ENCODE results near the gene ATAD3B.
"Not testable (repeated sequence)": the region's sequence is repeated elsewhere in the genome, so short reads cannot be mapped to it uniquely, and the experiment has no call there.

Gene ATAD3B

GRCh38 chr1:1434131-1434823, 37.3 kb upstream of the ATAD3B start:
- DNase-seq: no peak

GRCh38 chr1:1434824-1435105, 36.8 kb upstream of the ATAD3B start:
- no peak for DNase-seq

- peak; percentile 73 for DNase-seq
These were observed 36.3 kb upstream of the ATAD3B start, which contains the start of gene VWA1 for GRCh38 chr1:1435106-1435903. Gene VWA1 (plus strand): TSS chr1:1435690. CDS start chr1:1435749, 59 bp downstream.

GRCh38 chr1:1435911-1436629, 35.5 kb upstream of the ATAD3B start:
- DNase-seq: no peak

- no peak for DNase-seq
These were observed 34.9 kb upstream of the ATAD3B start for GRCh38 chr1:1436630-1437032.

- no peak for DNase-seq
These were observed 34.3 kb upstream of the ATAD3B start for GRCh38 chr1:1437033-1437903.

GRCh38 chr1:1437904-1438376, 33.6 kb upstream of the ATAD3B start:
- peak; percentile 38 for DNase-seq

GRCh38 chr1:1438531-1439381, 32.8 kb upstream of the ATAD3B start:
- DNase-seq: no peak

- DNase-seq: no peak
These were observed 31.9 kb upstream of the ATAD3B start for GRCh38 chr1:1439546-1440261.

- DNase-seq: no peak
These were observed 31.1 kb upstream of the ATAD3B start for GRCh38 chr1:1440262-1441001.

GRCh38 chr1:1441002-1441888, 30.3 kb upstream of the ATAD3B start:
- DNase-seq: peak; percentile 70

- no peak for DNase-seq
These were observed 29.3 kb upstream of the ATAD3B start for GRCh38 chr1:1442069-1442770.

- not testable (repeated sequence) for DNase-seq
These were observed 24.9 kb upstream of the ATAD3B start for GRCh38 chr1:1446631-1447030.

GRCh38 chr1:1449099-1449739, 22.3 kb upstream of the ATAD3B start, which contains the start of gene ATAD3C:
Gene ATAD3C (plus strand): TSS chr1:1449689. CDS start chr1:1450684, 995 bp downstream.
- DNase-seq: no peak

GRCh38 chr1:1450616-1451015, 20.9 kb upstream of the ATAD3B start:
- DNase-seq: not testable (repeated sequence)

GRCh38 chr1:1451696-1452364, 19.7 kb upstream of the ATAD3B start:
- no peak for DNase-seq

- DNase-seq: not testable (repeated sequence)
These were observed 19.2 kb upstream of the ATAD3B start for GRCh38 chr1:1452365-1452739.

All from suppressor macrophage treated with lipopolysaccharide for 4 hours (primary cell).